HG02642 (cell line): ENCODE data around the gene SSR4.
"Not testable (repeated sequence)": the region's sequence is repeated elsewhere in the genome, so short reads cannot be mapped to it uniquely, and the experiment has no call there.

Experiments
- ATAC-seq: cut with Tn5 transposase; IDR thresholded peaks from one replicate; pipeline ENCODE4 v1.9.1; 2021; ENCODE audit warnings: mild to moderate bottlenecking; ENCODE audit not compliant: unreplicated experiment, poor library complexity

The SSR4 gene

DNA sequence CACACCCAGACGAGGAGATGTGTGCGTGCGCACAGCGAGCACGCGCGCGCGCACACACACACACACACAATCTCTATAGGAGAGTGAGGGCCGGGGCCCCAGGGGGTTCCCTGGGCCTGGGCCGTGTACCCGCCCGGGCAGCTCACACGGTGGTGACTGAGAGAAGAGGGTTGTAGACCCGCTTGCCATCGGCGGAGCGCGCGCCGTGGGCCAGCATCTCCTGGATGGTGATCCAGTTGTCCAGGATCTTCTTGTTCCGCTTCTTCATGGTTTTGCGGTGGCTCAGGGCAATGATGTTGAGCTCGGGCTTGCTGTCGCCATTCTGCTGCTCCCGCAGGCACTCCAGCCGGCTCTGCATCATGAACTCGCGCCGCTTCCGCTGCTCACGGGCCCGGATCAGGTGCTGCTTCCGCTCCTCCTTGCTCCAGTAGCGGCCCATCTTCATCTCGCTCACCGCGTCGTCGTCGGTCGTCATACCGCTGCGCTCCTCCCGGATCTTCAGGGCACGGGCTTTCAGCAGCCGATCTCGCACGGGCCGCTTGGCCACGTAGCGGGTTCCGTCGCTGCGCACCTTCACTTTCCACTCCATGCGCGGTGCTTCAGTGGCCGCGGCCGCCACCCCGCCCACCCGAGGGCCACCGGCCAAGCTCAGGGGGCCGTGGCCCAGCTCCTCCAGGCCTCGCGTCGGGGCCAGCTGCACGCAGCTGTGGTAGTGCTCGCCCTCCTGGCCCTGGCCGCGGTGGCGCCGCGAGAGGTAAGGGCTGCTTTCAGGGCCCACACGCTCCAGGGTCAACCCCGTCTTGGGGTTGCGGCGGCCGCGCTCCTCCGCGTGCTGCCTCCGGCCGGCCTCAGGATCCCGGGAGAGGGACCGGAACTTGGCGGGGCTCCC is 9.0 kb downstream of the SSR4 start:
- ATAC-seq = no peak

DNA sequence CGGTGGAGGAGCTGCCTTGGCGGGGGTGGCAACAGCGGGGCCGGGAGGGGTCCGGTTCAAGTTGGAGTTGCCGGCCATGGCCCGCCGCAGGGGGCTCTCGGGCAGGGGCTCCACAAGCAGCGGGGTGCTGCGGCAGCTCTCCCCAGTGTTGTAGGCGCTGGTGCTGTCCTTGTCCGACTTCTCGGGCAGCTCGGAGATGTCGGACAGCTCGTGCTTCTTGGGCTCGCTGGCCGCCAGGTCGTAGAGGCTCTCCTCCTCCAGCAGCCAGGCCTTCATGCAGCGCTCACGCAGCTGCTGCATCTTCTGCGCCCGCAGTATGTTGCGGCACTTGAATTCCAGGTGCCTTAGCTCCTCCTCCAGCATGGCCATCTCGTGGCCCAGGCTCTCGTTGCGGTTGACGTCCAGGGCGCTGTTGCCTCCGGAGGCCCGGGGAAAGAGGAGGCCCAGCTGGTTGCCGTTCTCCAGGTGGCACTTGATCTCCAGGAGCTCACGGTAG is 9.7 kb downstream of the SSR4 start:
- ATAC-seq = no peak

DNA sequence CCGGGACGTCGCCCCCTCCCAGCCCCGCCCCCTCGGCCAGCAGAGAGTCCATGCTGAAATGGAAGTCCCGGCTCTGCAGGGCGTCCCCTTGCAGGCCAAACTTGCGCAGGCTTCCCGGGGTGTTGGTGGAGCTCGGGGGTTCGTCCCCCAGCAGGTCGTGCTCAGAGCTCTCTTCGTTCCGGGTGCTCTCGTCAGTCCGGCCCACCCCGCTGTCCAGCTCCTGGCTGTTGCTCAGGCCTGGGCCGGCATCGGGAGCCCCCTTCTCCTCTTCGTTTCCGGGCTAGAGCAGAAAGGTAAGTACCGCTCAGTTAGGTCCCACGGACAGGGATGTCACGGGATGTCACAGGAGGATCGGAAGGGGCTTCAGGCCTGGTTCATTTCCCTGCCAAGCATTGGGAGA is 10.2 kb downstream of the SSR4 start:
- ATAC-seq = no peak

DNA sequence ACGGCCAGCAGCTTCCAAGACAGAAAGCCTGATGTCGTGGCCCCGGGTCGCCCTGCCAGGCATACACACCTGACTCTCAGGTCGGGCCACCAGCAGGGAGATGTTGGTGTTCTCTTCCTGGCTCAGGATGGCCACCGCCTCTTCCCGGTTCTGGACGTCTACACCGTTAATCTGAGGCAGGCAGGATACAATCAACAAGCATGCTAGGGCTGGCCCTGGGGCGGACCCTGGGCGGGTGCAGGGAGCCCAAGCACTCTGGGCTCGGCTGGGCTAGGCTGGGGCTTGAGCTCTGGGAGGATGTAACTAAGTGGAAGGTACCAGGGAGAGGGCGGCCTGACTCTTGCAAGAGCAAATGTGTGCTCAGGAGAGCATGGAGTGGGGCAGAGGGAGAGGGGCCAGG is 11.0 kb downstream of the SSR4 start:
- no peak for ATAC-seq

DNA sequence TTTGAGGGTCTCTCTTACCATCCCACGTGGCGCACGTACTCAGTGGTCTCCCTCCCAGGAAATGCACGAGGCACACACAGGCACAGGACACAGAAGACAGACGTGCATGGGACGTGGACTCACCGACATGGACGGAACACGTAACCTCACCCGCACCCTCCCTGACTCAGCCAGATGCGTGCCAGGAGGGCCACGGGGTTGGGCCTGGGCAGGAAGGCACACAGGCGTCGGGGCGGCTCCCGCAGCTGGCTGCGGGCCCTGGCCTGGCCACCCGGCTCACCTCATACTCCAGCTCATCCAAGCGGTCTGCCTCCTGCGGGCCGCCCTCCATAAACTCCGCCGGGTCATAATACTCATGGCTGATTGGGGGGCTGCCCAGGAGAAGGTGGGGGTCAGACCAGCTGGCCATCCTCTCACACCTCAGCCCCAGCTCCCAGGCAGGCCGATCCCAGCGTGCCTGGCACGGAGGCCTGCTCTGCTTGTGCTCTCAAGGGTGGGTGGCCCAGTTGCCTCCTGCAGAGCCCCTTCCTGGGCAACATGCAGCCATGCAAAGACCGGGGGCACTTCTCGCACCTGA is 12.6 kb downstream of the SSR4 start:
- ATAC-seq = no peak

DNA sequence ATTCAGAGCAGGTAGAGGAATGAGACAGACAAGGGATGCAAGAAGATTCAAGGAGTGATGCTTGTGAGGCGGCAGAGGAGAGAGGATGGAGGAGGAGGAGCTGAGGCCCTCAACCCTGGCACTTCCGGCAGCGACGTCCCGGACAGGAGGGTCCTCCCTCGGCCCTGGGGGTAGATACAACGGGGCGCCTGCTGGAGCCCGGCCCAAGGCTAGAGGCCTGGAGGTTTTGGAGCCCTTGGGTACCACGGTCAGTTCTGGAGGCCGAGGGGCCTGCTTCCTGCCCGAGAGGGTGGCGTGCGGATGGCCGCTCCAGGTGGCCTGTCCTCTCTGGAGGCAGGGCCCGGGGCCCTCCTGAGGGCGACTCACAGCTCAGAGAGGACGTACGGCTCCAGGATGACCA is 13.5 kb downstream of the SSR4 start:
- ATAC-seq = no peak

DNA sequence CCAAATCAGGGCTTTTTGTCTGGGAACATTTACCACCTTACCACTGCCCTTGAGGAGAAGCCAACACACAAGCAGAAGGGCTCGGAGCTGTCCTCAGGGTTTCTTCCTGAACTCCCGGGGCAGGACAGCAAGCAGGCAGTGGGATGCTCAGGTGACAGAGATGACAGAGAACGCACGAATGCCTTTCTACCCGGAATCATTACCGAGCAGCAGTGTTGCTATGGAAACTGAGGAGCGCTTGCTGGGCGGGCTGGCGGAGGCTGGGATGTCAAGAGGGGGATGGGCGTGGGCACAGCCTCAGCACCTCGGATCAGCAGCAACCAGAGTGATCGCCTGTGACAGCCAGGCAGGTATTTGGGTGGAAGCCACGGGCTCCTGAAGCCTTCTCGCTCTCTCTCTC is 17.8 kb downstream of the SSR4 start:
- no peak for ATAC-seq

DNA sequence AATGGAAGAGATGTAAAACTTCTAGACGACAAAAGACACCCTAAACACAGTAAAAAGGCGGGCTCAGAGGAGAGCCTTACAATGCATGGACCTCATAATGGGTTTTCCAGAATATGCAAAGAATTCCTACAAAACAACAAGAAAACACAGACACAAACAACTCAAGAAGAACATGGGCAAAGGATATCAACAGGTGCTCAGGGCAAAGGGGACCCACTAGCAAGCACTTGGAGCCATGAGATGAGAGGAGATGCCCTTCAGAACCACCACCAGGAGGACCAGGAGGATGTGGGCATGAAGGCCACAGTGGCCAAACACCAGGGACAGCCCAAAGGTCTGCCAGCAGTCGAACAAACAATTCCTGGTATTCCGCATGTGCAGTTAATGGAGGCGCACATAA is 18.7 kb downstream of the SSR4 start:
- no peak for ATAC-seq

DNA sequence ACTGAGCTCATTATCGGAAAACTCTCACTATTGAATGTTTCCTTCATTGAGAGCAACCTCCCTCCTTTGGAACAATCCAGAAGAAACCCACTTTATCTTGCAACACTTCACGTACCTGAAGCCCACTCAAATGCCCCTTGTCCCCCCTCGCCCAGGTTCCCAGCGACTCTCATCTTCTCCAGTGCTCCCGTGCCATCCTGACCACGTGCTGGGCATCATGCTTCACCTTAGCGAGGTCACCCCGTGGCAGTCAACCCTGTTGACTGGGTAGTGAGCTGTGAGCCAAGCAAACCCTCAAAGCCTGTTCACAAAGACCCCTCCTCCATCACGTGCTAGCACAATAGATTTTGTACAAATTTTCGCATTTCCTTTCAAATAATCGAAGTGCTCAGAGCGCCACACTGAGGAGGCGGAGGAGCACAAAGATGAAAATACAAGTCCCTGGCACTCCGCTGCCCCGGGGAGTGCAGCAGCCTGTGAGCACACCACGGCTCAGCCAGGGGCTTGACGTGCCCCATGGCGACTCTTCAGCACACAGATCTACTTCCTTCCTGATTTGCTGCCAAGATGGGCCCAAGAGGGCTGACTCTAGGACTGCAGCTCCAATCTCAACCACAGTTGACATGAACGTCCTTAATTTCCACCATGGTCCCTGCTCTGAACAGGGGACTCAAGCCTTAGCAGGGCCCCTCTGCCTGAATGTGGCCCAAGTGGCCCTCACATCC is 20.3 kb downstream of the SSR4 start:
- ATAC-seq = no peak

DNA sequence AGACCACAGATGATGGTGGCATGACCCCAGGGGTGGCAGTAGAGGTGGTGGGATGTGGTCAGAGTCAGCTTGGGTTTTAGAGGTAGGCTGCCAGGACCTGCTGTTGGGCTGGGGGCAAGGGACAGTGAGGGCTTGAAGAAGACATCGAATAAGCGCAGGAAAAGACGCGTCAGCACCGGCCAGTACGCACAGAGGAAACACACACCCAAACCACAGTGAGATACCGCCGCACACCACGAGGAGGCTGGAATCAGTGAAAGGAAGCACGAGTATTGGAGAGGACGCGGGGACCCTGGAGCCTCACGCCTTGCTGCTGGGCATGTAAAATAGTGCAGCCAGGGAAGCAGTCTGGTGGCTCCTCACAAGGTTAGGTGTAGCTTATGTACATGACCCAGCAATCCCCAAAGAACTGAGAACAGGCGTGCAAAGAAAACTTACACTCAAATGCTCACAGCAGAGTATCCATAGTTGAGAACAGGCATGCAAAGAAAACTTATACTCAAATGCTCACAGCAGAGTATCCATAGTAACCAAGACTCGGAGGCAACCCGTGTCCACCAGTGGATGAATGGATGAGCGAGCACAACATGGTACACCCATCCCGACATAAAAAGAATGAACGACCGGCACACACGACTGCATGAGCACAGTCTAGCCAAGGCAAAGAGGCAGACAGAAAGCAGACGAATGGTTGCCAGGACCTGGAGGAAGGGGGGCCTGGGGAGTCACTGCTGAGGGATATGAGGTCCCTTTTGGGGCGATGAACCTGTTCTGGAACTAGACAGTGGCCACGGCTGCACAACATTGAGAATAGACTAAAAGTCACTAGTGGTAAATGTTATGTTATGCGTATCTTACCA is 22.6 kb downstream of the SSR4 start:
- no peak for ATAC-seq

DNA sequence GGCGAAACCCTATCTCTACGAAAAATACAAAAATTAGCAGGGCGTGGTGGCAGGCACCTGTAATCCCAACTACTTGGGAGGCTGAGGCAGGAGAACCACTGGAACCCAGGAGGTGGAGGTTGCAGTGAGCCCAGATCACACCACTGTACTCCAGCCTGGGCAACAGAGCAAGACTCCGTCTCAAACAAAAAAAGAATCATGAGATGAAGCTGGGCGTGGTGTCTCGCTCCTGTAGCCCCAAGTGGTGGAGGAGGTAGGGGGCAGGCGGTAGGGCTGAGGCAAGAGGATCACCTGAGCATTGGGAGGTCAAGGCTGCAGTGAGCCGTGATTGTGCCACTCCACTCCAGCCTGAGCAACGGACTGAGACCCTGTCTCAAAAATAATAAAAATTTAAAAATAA is 23.6 kb downstream of the SSR4 start:
- not testable (repeated sequence) for ATAC-seq

DNA sequence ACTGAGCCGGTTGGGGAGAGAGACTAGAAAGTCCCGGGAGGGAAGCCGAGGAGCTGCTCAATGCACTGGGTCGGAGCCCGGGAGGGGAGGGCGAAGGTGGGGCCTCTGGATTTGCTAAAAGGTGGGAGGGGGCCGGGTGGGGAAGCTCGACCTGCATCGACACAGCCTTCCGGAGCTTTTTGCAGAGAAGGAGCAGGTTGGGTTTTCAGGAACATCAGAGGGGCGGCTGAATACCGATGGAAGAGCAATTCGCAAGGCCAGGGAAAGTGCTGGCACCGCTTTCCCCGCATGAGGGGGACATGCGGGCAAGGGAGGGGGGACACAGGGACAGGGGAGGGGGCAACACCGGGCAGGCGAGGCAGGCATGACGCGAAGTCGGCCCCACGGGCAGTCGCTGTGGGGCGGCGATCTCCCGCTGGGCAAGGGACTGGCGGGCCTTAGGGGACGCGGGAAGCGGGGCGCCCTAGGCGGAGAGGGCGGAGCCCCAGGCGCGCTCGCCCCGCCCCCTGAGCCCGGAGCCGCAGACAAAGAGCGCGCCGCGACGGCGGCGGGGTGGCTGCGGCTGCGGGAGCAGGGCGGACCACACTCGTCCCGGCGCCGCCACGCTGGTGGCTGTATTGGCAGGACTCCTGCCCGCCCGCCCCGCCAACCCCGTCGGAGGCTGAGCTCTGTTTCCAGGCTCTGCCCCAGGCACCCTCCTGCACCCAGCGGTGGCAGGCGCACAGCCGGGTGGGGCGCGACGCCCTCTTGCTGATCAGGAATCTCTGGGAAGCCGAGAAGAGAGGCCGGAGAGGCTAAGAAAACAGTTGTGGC is 24.3 kb downstream of the SSR4 start:
- no peak for ATAC-seq

DNA sequence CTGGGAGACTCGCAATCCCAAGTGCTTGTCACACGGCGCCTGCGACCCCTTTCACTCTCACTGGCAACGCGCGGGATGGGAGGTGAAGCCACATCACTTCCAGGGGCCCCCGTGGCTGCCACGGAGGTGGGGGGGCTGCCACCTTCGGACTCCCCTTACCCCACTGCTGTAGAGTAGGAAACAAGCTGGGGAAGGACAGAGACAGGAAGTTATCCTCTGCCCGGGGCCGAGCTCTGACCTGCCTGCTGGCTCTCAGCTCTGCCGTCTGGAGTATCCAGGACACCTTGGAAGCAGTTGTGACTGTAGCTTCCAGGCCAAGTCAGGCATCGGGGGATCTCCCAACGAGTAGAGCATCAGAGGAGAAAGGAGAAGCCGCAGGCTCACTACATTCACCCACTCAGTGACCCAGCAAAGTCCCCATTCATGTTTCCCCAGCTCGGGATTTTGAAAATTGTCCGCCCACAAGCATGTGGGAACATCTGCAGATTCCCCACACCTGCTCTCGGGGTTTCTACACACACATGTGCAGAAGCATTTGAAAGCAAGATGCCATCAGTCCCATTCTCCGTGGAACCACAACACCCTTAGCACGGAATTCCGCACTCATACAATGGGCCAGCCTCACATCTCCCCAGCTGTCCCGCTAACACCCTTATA is 25.0 kb downstream of the SSR4 start:
- no peak for ATAC-seq

DNA sequence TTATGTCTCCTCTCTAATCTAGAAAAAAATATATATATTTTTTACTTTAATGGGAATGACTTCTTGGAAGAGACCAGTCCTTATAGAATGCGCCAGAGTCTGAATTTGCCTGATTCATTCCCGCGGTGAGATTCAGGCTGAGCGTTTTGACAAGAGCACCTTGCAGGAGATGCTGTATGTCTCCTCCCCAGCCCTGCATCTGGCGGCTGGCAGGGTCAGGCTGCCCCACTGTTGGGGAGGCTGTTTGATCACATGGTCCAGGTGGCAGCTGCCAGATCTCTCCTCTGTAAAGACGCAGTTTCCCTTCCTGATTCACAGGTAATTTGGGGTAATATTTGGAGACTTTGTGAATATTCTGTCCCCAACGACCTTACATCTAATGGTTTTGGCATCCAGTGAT is 26.1 kb downstream of the SSR4 start:
- no peak for ATAC-seq

DNA sequence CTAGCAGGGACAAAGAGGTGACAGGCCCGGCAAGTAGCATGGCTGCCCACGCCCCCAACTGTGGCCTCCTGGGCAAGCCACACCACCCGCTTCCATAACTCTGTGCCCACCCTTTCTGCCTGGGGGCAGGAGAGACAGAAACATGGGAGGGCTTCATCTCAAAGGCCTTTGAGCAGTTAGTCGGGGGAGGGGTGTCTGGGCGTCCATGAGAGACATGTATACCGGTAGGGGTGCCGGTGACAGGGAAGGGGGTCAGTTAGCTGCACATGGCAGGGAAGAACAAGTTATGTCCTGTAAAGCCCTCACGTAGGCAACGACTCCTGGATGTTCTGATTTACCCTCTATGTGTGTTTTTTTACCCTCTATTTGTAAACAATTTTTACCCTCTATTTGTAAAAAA is 26.6 kb downstream of the SSR4 start:
- no peak for ATAC-seq

DNA sequence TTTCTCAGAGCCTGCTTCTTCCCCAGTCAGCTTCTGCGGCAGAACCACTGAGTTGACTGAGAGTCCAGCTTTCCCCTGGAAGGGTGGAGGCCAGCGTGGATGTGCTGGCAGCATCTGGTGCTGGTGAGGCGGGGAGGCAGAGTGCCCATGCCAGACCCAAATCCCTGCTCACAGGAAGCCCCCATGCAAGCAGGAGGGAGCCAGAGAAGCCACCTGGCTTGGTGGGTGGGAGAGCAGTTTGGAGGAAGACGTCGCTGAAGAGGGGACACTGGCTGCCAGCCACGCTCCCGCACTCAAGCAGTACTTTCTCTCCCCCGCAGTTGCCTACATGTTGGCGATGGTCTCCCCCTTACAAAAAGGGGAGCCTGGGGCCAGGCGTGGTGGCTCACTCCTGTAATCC is 29.9 kb downstream of the SSR4 start:
- ATAC-seq = no peak

DNA sequence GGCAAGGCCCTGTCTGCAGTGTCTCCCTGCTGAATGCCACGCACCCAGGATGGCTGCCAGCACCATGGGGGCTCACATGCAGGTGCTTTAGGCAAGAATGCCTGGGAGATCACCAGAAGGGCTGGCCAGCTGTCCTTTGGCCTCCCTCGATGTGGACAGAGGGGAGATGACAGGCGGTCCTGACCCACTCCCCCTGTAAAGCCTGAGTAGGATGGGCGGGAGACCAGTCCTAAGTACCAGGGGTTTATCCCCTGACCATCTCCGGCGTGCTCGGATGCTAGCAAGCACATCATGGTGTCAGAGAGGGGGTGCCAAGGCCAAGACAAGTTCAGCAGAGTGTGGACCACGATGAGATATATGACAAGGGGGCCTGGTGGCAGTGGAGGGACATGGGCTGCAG is 30.6 kb downstream of the SSR4 start:
- no peak for ATAC-seq

DNA sequence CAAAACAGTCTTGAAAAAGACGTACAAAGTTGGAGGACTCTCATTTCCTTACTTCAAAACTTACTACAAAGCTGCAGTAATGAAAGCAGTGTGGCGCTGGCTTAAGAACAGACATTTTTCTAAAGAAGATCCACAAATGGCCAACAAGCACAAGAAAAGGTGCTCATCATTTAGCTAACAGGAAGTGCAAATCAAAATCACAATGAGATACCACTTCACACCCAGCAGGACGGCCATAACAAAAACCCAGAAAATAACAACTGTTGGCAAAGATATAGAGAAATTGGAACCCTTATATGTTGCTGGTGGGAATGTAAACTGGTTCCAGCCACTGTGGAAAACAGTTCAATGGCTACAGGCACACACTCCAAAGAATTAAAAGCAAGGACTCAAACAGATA is 32.5 kb downstream of the SSR4 start:
- no peak for ATAC-seq

DNA sequence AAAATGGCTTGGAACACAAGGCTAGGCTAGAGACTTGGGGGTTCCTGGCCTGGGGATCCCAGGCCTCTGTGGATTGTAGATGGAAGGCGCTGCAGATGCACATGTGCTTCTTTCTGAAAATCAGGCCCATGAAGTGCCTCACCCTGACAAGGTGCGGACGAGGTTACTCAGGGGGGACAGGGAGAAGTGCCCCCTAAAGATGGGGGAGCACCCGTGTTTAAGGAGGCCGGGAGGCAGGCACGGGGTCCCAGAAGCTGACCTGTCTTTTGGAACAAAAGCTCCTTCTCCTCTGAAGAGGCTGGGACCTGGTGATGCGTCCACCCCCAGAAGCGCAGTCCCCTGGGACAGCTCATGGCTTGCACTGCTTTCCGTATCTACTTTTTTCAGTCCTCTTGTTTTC is 33.4 kb downstream of the SSR4 start:
- no peak for ATAC-seq
